ENCODE data around the gene TCOF1. TPM values are rescaled to one million over a fixed set of nuclear protein-coding genes. Genes with fewer than 3 reads are reported as not detected.

TCOF1 gene
- total RNA-seq, 1 donor from 2014 or later = 21.0 TPM

GRCh38 chr5:150398722-150399523 is 41.4 kb downstream of the TCOF1 start:
- intact Hi-C loops (cut with micrococcal nuclease) = no loop called here
- DNase-seq (peak; percentile 27), ATAC-seq (no peak)

- peak; percentile 9 for DNase-seq
- ATAC-seq = no peak
- intact Hi-C loops (cut with micrococcal nuclease) = no loop called here
These were observed 42.2 kb downstream of the TCOF1 start for GRCh38 chr5:150399524-150400211.

GRCh38 chr5:150400316-150401075 is 43.0 kb downstream of the TCOF1 start:
- no peak for ATAC-seq
- intact Hi-C loops (cut with micrococcal nuclease) = no loop called here
- peak; percentile 22 for DNase-seq

GRCh38 chr5:150401076-150401375 is 43.5 kb downstream of the TCOF1 start:
- DNase-seq (peak; percentile 2), ATAC-seq (no peak)
- intact Hi-C loops (cut with micrococcal nuclease) = no loop called here

- DNase-seq = peak; percentile 4
- no peak for ATAC-seq
- intact Hi-C loops (cut with micrococcal nuclease) = no loop called here
These were observed 44.1 kb downstream of the TCOF1 start for GRCh38 chr5:150401376-150402228.

GRCh38 chr5:150402229-150402773 is 44.8 kb downstream of the TCOF1 start:
- intact Hi-C loops (cut with micrococcal nuclease) = no loop called here
- peak; percentile 12 for DNase-seq

GRCh38 chr5:150402901-150403342 is 45.4 kb downstream of the TCOF1 start:
- no peak for ATAC-seq
- DNase-seq = peak; percentile 28
- intact Hi-C loops (cut with micrococcal nuclease) = no loop called here

More at GRCh38 chr5:150402229-150402773, 44.8 kb downstream of the TCOF1 start:
- no peak for ATAC-seq

GRCh38 chr5:150404121-150404520 is 46.6 kb downstream of the TCOF1 start:
- ATAC-seq (peak; percentile 34), DNase-seq (peak; percentile 49)
- intact Hi-C loops (cut with micrococcal nuclease) = no loop called here

- ATAC-seq (no peak), DNase-seq (peak; percentile 18)
- intact Hi-C loops (cut with micrococcal nuclease) = no loop called here
These were observed 47.0 kb downstream of the TCOF1 start for GRCh38 chr5:150404535-150404934.

- intact Hi-C loops (cut with micrococcal nuclease) = no loop called here
- no peak for ATAC-seq
- DNase-seq = peak; percentile 12
These were observed 47.7 kb downstream of the TCOF1 start for GRCh38 chr5:150404941-150405816.

- DNase-seq (peak; percentile 20), ATAC-seq (no peak)
- intact Hi-C loops (cut with micrococcal nuclease) = no loop called here
These were observed 48.7 kb downstream of the TCOF1 start for GRCh38 chr5:150406103-150406722.

- ATAC-seq = no peak
- intact Hi-C loops (cut with micrococcal nuclease) = no loop called here
- DNase-seq = peak; percentile 4
These were observed 49.2 kb downstream of the TCOF1 start for GRCh38 chr5:150406723-150407095.

GRCh38 chr5:150407096-150407720 is 49.7 kb downstream of the TCOF1 start:
- no peak for DNase-seq
- ATAC-seq = no peak
- intact Hi-C loops (cut with micrococcal nuclease) = no loop called here

GRCh38 chr5:150408231-150408943 is 50.9 kb downstream of the TCOF1 start:
- DNase-seq (no peak), ATAC-seq (no peak)
- intact Hi-C loops (cut with micrococcal nuclease) = no loop called here

GRCh38 chr5:150409638-150410523 is 52.4 kb downstream of the TCOF1 start:
- DNase-seq (peak; percentile 75), ATAC-seq (peak; percentile 88)
- intact Hi-C loops (cut with micrococcal nuclease) = no loop called here
